ENCODE results near the gene MGAT5B. TPM values are rescaled to one million over a fixed set of nuclear protein-coding genes. Genes with fewer than 3 reads are reported as not detected.
"Not testable (repeated sequence)": the region's sequence is repeated elsewhere in the genome, so short reads cannot be mapped to it uniquely, and the experiment has no call there.

The MGAT5B gene
- total RNA-seq, 1 donor from 2014 or later = 4.8 TPM

- intact Hi-C loops (cut with micrococcal nuclease) = no loop called here
Measured at GRCh38 chr17:76972046-76972641, 103.9 kb downstream of the MGAT5B start.

- intact Hi-C loops (cut with micrococcal nuclease) = no loop called here
Measured at GRCh38 chr17:76973040-76973439, 104.8 kb downstream of the MGAT5B start.

GRCh38 chr17:76974721-76975120 lies 106.5 kb downstream of the MGAT5B start:
- intact Hi-C loops (cut with micrococcal nuclease) = no loop called here

GRCh38 chr17:76978050-76978449 lies 109.8 kb downstream of the MGAT5B start:
- intact Hi-C loops (cut with micrococcal nuclease) = not testable (repeated sequence)

- intact Hi-C loops (cut with micrococcal nuclease) = loop anchor here (1.0 kb wide), 2 partner anchors 12 to 17 kb away; no protein-coding TSS in a partner anchor
Measured at GRCh38 chr17:76981545-76982295, 113.5 kb downstream of the MGAT5B start.

- intact Hi-C loops (cut with micrococcal nuclease) = loop anchor here (1.0 kb wide), 2 partner anchors 13 to 16 kb away; no protein-coding TSS in a partner anchor
Measured at GRCh38 chr17:76982408-76983074, 114.3 kb downstream of the MGAT5B start.

- intact Hi-C loops (cut with micrococcal nuclease) = no loop called here
Measured at GRCh38 chr17:76983075-76983775, 115.0 kb downstream of the MGAT5B start.

- intact Hi-C loops (cut with micrococcal nuclease) = no loop called here
Measured at GRCh38 chr17:76986365-76986764, 118.2 kb downstream of the MGAT5B start.

- intact Hi-C loops (cut with micrococcal nuclease) = no loop called here
Measured at GRCh38 chr17:76987486-76988093, 119.4 kb downstream of the MGAT5B start.

- intact Hi-C loops (cut with micrococcal nuclease) = no loop called here
Measured at GRCh38 chr17:76988796-76989195, 120.6 kb downstream of the MGAT5B start.

- intact Hi-C loops (cut with micrococcal nuclease) = no loop called here
Measured at GRCh38 chr17:76989519-76989918, 121.3 kb downstream of the MGAT5B start.

GRCh38 chr17:76992891-76993290 lies 124.7 kb downstream of the MGAT5B start:
- intact Hi-C loops (cut with micrococcal nuclease) = loop anchor here (10.0 kb wide), 1 partner anchor 452 kb away; no protein-coding TSS in a partner anchor

- intact Hi-C loops (cut with micrococcal nuclease) = loop anchor here (10.0 kb wide), 1 partner anchor 451 kb away; no protein-coding TSS in a partner anchor
Measured at GRCh38 chr17:76993651-76994050, 125.4 kb downstream of the MGAT5B start.

GRCh38 chr17:76994237-76994637 lies 126.0 kb downstream of the MGAT5B start:
- intact Hi-C loops (cut with micrococcal nuclease) = loop anchor here (10.0 kb wide), 1 partner anchor 451 kb away; no protein-coding TSS in a partner anchor

- intact Hi-C loops (cut with micrococcal nuclease) = loop anchor here (5.0 to 10.0 kb wide), 2 partner anchors 323 to 449 kb away; no protein-coding TSS in a partner anchor
Measured at GRCh38 chr17:76995387-76996105, 127.3 kb downstream of the MGAT5B start.

- intact Hi-C loops (cut with micrococcal nuclease) = loop anchor here (5.0 to 10.0 kb wide), 2 partner anchors 325 to 448 kb away; no protein-coding TSS in a partner anchor
Measured at GRCh38 chr17:76996741-76997694, 128.8 kb downstream of the MGAT5B start.

- intact Hi-C loops (cut with micrococcal nuclease) = loop anchor here (1.0 to 10.0 kb wide), 9 partner anchors 13 to 647 kb away; partner anchors contain the start of genes SEC14L1 and SRSF2
Measured at GRCh38 chr17:76997981-76998531, 129.9 kb downstream of the MGAT5B start.

- intact Hi-C loops (cut with micrococcal nuclease) = loop anchor here (1.0 to 10.0 kb wide), 9 partner anchors 12 to 646 kb away; partner anchors contain the start of genes SEC14L1 and SRSF2
Measured at GRCh38 chr17:76998839-76999238, 130.6 kb downstream of the MGAT5B start.
